CD4-positive, CD25-positive, alpha-beta regulatory T cell (primary cell): ENCODE measurements around the gene TRDMT1. TPM values are rescaled to one million over a fixed set of nuclear protein-coding genes. Genes with fewer than 3 reads are reported as not detected.
A peak's percentile ranks its signal among the peaks of the same experiment; 100 is the strongest.

Experiments
- ATAC-seq, 2 donors: fragments of 150-1000 bp; cut with Tn5 transposase; one replicate each; pipeline ENCODE4 v1.10.0; 2021; ENCODE audit warnings: low read depth in 2 of 2, moderate number of reproducible peaks in 2 of 2, moderate library complexity in 1 of 2
- DNase-seq, 3 donors: peaks; one replicate each; pipeline versions ENCODE4 v3.0.0 to v3.0.0-alpha.2; 2012 to 2022; ENCODE audit warnings: mixed read lengths in 1 of 3
- H3K27ac ChIP-seq: one replicate; pipeline ENCODE4 v1.7.0; 2013; ENCODE audit warnings: mild to moderate bottlenecking, low read length; ENCODE audit not compliant: insufficient read depth, poor library complexity, severe bottlenecking
- H3K27me3 ChIP-seq: one replicate; pipeline ENCODE4 v1.7.0; 2013; ENCODE audit warnings: low read length; ENCODE audit not compliant: control insufficient read depth, insufficient read depth
- H3K36me3 ChIP-seq: one replicate; pipeline ENCODE4 v1.7.0; 2013; ENCODE audit warnings: mild to moderate bottlenecking, low read length, moderate library complexity; ENCODE audit not compliant: control insufficient read depth, insufficient read depth
- H3K4me1 ChIP-seq: 2 replicates; pipeline ENCODE4 v1.7.0; 2013; ENCODE audit warnings: mild to moderate bottlenecking, low read length; ENCODE audit not compliant: insufficient read depth, control insufficient read depth, poor library complexity, severe bottlenecking
- H3K4me3 ChIP-seq: one replicate; pipeline ENCODE4 v1.7.0; 2013; ENCODE audit warnings: low read depth, mild to moderate bottlenecking, low read length, moderate library complexity
- H3K9me3 ChIP-seq, 2 experiments: 1 replicate in 1 of 2; 2 replicates in 1 of 2; pipeline ENCODE4 v1.7.0; 2013; ENCODE audit warnings: low read length in 2 of 2, mild to moderate bottlenecking in 1 of 2, moderate library complexity in 1 of 2; ENCODE audit not compliant: control insufficient read depth in 2 of 2
- H3K27ac Mint-ChIP-seq, 3 donors: one replicate each; pipeline ENCODE4 v1.8.0; 2020 to 2022; ENCODE audit warnings: mild to moderate bottlenecking in 3 of 3, mixed read lengths in 3 of 3, moderate library complexity in 2 of 3
- H3K27me3 Mint-ChIP-seq: one replicate; pipeline ENCODE4 v1.8.0; 2022; ENCODE audit warnings: mild to moderate bottlenecking, mixed read lengths
- H3K36me3 Mint-ChIP-seq: one replicate; pipeline ENCODE4 v1.8.0; 2020; ENCODE audit warnings: mixed read lengths
- H3K4me1 Mint-ChIP-seq, 4 donors: one replicate each; pipeline ENCODE4 v1.8.0; 2020 to 2022; ENCODE audit warnings: mixed read lengths in 4 of 4, mild to moderate bottlenecking in 1 of 4
- H3K4me3 Mint-ChIP-seq, 4 donors: one replicate each; pipeline ENCODE4 v1.8.0; 2020 to 2022; ENCODE audit warnings: mild to moderate bottlenecking in 4 of 4, mixed read lengths in 4 of 4, moderate library complexity in 3 of 4
- H3K9me3 Mint-ChIP-seq, 7 donors: one replicate each; pipeline ENCODE4 v1.8.0; 2020 to 2022; ENCODE audit warnings: mixed read lengths in 7 of 7, mild to moderate bottlenecking in 3 of 7, moderate library complexity in 2 of 7
- polyA plus RNA-seq, 4 donors: library from polyadenylated mRNA; unstranded; fragments of 300-500 nt; fragmentation: Illumina TruSeq; gene quantifications; one replicate each; pipeline ENCODE4 v1.2.3, GENCODE V29; 2021
- total RNA-seq: library from RNA; stranded (reverse); gene quantifications from one replicate; pipeline ENCODE4 v1.2.3, GENCODE V29; 2022

The TRDMT1 gene
- total and polyA plus RNA-seq, 5 donors from 2014 or later, result 5.8 to 12.2 (median 8.2) TPM

GRCh38 chr10:17123961-17124360 is 77.5 kb downstream of the TRDMT1 start:
- Mint-ChIP-seq H3K27me3 (peaks cover 4% of the 10 kb centered on the region), H3K36me3 (peaks cover 51% of the 10 kb centered on the region), H3K4me1 (peaks cover 0 to 5% (median 0%) of the 10 kb centered on the region in 4 donors), H3K27ac (no peak overlapping the region), H3K9me3 (no peaks in the 10 kb centered on the region), H3K4me3 (no peak overlapping the region)
- H3K4me1 ChIP-seq, result no peaks in the 10 kb centered on the region
- no peak for DNase-seq
- ATAC-seq, result no peak
- H3K4me3 ChIP-seq, result no peak overlapping the region
- peaks cover 6% of the 10 kb centered on the region for H3K36me3 ChIP-seq
- no peaks in the 10 kb centered on the region for H3K27me3 ChIP-seq
- no peak overlapping the region for H3K27ac ChIP-seq
- no peaks in the 10 kb centered on the region for H3K9me3 ChIP-seq

- H3K9me3 Mint-ChIP-seq, result no peaks in the 10 kb centered on the region
- Histone ChIP-seq H3K36me3 (peaks cover 6% of the 10 kb centered on the region), H3K27ac (no peak overlapping the region), H3K4me3 (no peak overlapping the region), H3K9me3 (no peaks in the 10 kb centered on the region), H3K4me1 (no peaks in the 10 kb centered on the region), H3K27me3 (no peaks in the 10 kb centered on the region)
- H3K36me3 Mint-ChIP-seq, result peaks cover 51% of the 10 kb centered on the region
- H3K27ac Mint-ChIP-seq, result peak overlapping the region in 1 of 3 donors; percentile 0
- ATAC-seq (no peak), DNase-seq (no peak)
- H3K27me3 Mint-ChIP-seq, result peaks cover 4% of the 10 kb centered on the region
- H3K4me3 Mint-ChIP-seq, result no peak overlapping the region
- peaks cover 0 to 5% (median 0%) of the 10 kb centered on the region in 4 donors for H3K4me1 Mint-ChIP-seq
Measured at GRCh38 chr10:17122726-17123661, 78.5 kb downstream of the TRDMT1 start.

- no peaks in the 10 kb centered on the region for H3K27me3 ChIP-seq
- H3K4me1 ChIP-seq, result no peaks in the 10 kb centered on the region
- peaks cover 6% of the 10 kb centered on the region for H3K36me3 ChIP-seq
- no peak for DNase-seq
- H3K36me3 Mint-ChIP-seq, result peaks cover 48% of the 10 kb centered on the region
- H3K4me3 ChIP-seq, result no peak overlapping the region
- peaks cover 4% of the 10 kb centered on the region for H3K27me3 Mint-ChIP-seq
- H3K4me1 Mint-ChIP-seq, result peaks cover 0 to 5% (median 0%) of the 10 kb centered on the region in 4 donors
- H3K9me3 ChIP-seq, result no peaks in the 10 kb centered on the region
- H3K4me3 Mint-ChIP-seq, result no peak overlapping the region
- no peak for ATAC-seq
- no peak overlapping the region for H3K27ac ChIP-seq
- no peak overlapping the region for H3K27ac Mint-ChIP-seq
- no peaks in the 10 kb centered on the region for H3K9me3 Mint-ChIP-seq
Measured at GRCh38 chr10:17122052-17122451, 79.4 kb downstream of the TRDMT1 start.

- H3K9me3 Mint-ChIP-seq, result no peaks in the 10 kb centered on the region
- Histone ChIP-seq H3K27ac (no peak overlapping the region), H3K27me3 (no peaks in the 10 kb centered on the region), H3K9me3 (no peaks in the 10 kb centered on the region), H3K36me3 (peaks cover 6% of the 10 kb centered on the region), H3K4me1 (no peaks in the 10 kb centered on the region), H3K4me3 (no peak overlapping the region)
- H3K4me3 Mint-ChIP-seq, result no peak overlapping the region
- H3K27ac Mint-ChIP-seq, result no peak overlapping the region
- DNase-seq, result no peak
- peaks cover 46% of the 10 kb centered on the region for H3K36me3 Mint-ChIP-seq
- no peak for ATAC-seq
- peaks cover 4% of the 10 kb centered on the region for H3K27me3 Mint-ChIP-seq
- H3K4me1 Mint-ChIP-seq, result peaks cover 0 to 5% (median under 1%) of the 10 kb centered on the region in 4 donors
Measured at GRCh38 chr10:17120694-17121093, 80.8 kb downstream of the TRDMT1 start.

- Mint-ChIP-seq H3K27me3 (peaks cover 4% of the 10 kb centered on the region), H3K4me3 (no peak overlapping the region), H3K9me3 (no peaks in the 10 kb centered on the region), H3K27ac (no peak overlapping the region), H3K36me3 (peaks cover 41% of the 10 kb centered on the region), H3K4me1 (peaks cover 0 to 7% (median 2%) of the 10 kb centered on the region in 4 donors)
- Histone ChIP-seq H3K27me3 (no peaks in the 10 kb centered on the region), H3K27ac (no peak overlapping the region), H3K9me3 (no peaks in the 10 kb centered on the region), H3K4me1 (no peaks in the 10 kb centered on the region), H3K4me3 (no peak overlapping the region), H3K36me3 (peaks cover 6% of the 10 kb centered on the region)
- ATAC-seq, result no peak
- DNase-seq, result no peak
Measured at GRCh38 chr10:17119845-17120244, 81.6 kb downstream of the TRDMT1 start.

GRCh38 chr10:17116193-17116592 is 85.3 kb downstream of the TRDMT1 start:
- H3K27ac ChIP-seq, result no peak overlapping the region
- Mint-ChIP-seq H3K27ac (peak overlapping the region in 1 of 3 donors; percentile 39), H3K4me3 (no peak overlapping the region), H3K27me3 (peaks cover 4% of the 10 kb centered on the region), H3K4me1 (peaks cover 0 to 7% (median 2%) of the 10 kb centered on the region in 4 donors), H3K9me3 (no peaks in the 10 kb centered on the region), H3K36me3 (peaks cover 36% of the 10 kb centered on the region)
- H3K36me3 ChIP-seq, result no peaks in the 10 kb centered on the region
- no peaks in the 10 kb centered on the region for H3K4me1 ChIP-seq
- no peaks in the 10 kb centered on the region for H3K27me3 ChIP-seq
- H3K4me3 ChIP-seq, result no peak overlapping the region
- no peak for DNase-seq
- ATAC-seq, result no peak
- H3K9me3 ChIP-seq, result no peaks in the 10 kb centered on the region

GRCh38 chr10:17115683-17116082 is 85.8 kb downstream of the TRDMT1 start:
- H3K9me3 Mint-ChIP-seq, result no peaks in the 10 kb centered on the region
- Histone ChIP-seq H3K4me3 (no peak overlapping the region), H3K36me3 (no peaks in the 10 kb centered on the region), H3K27ac (no peak overlapping the region), H3K9me3 (no peaks in the 10 kb centered on the region), H3K4me1 (no peaks in the 10 kb centered on the region), H3K27me3 (no peaks in the 10 kb centered on the region)
- peaks cover 36% of the 10 kb centered on the region for H3K36me3 Mint-ChIP-seq
- DNase-seq, result no peak
- ATAC-seq, result no peak
- peaks cover 0 to 7% (median 2%) of the 10 kb centered on the region in 4 donors for H3K4me1 Mint-ChIP-seq
- H3K27me3 Mint-ChIP-seq, result peaks cover 3% of the 10 kb centered on the region
- H3K4me3 Mint-ChIP-seq, result no peak overlapping the region
- no peak overlapping the region for H3K27ac Mint-ChIP-seq
